Measurements from ENCODE around the gene AZIN2.
"Not testable (repeated sequence)": the region's sequence is repeated elsewhere in the genome, so short reads cannot be mapped to it uniquely, and the experiment has no call there.

AZIN2 gene

DNA sequence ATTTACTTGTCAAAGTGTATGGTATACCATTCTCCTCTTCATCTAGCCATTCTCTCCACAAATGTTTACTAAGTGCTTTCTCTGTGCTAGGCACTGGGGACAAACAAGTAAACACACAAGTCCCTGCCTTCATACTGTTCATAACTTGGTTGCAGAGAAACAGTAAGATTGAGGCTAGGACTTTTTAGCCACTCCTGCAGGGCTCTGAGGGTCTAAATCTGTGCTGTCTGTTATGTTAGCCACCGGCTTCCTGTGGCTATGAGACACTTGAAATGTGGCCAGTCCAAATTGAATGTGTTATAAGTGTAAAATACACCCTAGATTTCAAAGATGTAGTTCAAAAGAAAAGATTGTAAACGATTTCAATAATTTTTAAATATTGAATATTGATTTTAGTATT, 50.2 kb downstream of the AZIN2 start:
- DNase-seq, result no peak

DNA sequence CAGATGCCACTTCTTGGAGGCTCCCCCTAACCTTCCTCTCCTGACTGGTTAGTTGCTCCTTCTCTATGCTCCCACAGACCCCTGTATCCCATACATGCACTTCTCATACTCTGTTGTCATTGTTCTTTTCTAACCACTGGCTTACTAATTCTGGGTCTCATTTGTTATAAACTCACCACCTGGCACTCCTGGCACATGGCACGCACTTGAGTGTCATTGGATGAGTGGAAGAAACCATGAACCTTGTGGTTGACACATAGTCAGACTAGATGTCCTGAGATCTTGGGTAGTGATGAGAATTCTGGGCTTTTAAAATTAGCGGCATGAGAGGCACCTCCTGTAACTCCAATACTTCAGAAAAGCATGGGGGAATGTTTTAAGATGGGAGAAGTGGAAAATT, 51.6 kb downstream of the AZIN2 start:
- no peak for DNase-seq

DNA sequence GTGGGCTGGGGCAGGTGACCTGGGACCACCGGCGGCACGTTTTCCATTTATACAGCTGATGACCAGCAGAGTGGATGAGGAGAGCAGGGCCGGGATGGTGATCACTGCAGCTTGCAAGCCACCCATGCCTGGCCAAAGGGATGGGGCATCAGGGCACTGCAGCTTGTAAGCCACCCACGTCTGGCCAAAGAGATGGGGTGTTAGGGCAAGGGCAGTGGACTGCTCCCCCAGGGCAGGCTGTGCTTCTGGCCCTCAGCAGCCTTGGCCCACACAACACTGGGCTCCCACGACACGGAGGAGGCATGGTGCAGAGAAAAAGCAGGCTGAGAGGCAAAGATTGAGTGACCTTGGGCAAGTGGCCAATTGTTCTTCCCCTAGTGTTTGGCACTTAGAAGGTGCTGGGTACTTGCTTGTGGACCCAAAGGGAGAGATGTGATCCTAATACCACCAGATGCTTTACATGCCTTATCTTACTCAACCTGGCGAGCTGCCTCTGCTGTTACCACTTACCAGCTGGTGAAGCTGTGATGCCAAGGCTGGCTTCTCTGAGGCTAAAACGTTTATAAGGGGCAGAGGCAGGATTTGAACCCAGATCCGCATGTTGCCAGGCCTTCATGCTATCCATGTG, 52.6 kb downstream of the AZIN2 start:
- no peak for DNase-seq

DNA sequence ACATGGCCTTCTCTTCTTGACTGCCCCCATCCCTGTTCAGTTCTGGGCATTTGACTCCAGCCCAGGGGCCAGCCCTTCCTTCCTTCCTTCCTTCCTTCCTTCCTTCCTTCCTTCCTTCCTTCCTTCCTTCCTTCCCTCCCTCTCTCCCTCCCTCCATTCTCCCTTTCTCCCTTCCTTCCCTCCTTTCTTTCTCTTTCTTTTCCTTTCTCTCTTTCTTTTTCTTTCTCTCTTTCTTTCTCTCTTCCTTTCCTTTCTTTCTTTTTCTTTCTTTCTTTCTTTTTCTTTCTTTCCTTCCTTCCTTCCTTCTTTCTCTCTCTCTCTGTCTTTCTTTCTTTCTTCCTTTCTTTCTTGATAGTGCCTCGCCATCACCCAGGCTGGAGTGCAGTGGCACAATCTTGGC, 55.1 kb downstream of the AZIN2 start:
- not testable (repeated sequence) for DNase-seq

DNA sequence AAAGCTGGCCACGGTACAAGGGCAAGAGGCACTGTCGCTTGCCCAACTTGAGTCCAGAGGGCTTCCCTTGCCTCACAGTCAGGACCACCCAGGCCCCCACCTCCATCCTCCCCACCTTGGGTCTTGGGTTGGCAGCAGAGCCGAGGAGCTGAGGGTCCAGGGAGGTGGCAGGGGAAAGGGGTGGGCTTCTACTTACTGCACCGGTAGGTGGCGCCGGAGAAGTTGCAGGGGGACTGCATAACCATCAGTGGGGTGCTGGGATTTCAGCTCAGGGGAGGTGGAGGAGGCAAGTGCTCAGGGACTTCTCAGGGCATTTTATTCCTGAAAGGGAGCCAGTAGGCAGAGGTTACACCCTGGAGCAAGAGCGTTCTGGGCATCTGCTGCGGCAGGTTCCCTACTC, 56.8 kb downstream of the AZIN2 start:
- DNase-seq, result peak; percentile 28

DNA sequence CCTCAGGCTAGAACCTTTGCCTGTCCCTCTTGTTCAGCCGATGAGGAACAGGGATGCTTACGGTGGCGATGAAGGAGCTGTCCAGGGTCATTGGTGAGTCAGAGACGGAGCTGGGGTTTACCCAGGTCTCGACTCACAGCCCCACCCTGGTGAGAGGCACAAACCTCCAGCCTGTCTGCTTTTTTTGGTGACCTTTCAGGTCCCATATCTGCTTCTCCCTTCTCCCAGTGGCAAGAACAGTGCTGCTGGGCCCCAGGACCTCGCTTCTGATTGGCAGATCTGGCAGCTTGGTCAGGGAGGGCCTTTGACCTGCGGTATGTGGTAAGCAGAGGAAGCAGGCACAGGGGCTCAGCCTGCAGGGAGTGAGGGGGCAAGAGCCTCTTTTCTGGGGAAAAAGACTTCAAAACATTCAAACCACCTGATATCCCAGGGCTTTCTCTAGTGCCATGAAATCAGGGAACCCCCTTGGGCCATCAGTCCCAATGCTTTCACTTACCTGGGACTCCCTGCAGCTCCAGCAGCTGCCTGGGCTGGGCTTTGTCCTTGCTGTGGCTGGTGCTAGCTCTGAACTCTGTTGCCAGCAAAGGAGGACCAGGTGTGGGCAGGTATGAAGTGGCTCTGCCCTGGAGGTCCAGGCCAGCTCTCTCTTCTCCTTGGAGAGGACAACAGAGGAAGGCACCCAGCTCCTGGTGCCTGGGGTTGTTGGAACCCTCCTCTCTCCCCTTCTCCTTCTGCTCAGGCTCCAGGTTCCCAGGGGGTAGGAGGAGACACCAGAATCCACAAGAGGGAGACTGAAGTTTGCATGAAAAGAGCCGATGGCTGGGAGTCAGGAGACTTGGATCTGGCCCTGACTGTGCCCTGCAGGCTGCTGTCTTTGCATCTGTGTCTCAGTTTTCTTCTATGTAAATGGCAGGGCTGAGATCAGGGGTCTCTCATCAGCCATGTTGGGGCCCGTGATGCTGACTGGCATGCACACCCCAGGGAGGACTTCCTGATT, 59.5 kb downstream of the AZIN2 start:
- no peak for DNase-seq

DNA sequence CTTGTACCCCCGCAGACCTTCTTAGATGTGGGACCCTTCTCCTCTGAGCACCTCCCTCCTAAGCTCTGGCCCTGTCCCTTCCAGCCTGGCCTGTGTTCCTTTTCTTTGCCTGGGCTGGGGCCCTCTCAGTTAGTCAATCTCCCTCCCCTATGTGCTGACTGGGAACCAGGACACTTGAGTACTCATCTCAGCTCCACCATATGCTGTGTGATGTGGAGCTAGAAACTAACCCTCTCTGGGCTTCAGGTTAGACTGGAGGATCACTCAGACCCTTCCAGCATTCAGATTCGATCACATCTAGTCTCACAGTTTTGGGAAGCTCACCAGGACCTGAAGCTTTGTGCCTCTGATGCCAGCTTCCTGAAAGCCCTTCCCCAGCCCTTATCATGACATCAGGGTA, 60.3 kb downstream of the AZIN2 start:
- DNase-seq, result no peak

DNA sequence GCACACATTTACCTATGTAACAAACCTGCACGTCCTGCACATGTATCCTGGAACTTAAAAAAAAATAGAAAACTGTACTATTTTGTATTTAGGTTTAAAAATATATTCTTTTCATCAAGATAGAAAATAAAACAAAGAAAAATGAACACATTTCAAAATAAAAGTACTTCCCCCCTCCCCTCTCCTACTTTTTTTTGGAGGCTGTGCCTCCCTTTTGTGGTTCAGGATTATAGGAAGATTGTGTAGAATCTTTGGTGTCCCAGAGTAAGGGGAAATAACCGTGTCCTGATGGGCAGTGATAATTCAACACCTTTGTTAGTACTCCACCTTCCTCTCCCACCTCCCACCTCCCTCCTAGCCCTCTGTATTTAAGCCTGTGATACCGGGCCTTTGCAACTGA, 60.8 kb downstream of the AZIN2 start:
- DNase-seq, result no peak

DNA sequence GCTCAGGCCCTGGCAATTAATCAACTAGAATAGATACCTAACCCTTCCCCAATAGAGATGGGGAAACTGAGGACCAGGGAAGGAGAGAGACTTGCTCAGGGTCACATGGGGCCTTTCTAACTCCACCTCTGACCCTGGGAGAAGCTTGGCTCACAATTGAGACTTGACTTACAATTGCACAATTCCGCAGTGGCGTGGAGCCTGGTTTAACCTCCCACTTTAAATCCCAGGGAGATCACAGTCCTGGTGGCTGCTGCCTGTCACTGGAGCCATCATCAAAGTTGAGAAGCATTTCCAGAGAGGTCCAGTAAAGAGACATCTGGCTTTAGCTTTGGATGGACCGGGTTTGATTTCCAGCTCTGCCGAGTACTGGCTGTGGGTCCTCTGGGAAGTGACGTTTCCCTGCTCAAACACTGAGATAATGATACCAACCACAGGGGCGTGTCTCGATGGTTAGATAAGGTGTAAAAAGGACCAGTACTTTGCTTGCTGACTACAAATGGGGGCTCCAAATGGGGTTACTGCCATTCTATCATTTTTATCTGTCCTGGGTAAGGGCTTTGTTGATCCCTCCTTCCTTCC, 61.6 kb downstream of the AZIN2 start:
- no peak for DNase-seq

DNA sequence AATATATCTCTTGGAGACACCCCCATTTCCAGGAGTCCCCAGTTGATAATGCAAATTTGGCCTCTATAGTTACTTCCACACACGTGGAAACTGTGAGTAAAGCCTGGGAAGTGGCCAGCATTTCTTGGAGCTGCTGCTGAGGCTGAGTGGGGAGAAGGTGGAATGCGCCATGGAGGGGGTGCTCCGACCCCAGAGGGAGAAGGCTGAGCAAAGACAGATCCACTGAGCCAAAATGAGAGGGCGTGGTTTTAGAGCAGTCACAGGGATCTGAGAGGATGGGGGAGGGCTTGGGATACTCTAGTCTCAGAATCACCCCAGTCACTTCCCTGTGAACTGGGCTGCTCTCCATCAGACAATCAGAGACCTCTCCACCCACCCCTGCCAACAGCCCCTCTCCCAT, 62.2 kb downstream of the AZIN2 start:
- no peak for DNase-seq

DNA sequence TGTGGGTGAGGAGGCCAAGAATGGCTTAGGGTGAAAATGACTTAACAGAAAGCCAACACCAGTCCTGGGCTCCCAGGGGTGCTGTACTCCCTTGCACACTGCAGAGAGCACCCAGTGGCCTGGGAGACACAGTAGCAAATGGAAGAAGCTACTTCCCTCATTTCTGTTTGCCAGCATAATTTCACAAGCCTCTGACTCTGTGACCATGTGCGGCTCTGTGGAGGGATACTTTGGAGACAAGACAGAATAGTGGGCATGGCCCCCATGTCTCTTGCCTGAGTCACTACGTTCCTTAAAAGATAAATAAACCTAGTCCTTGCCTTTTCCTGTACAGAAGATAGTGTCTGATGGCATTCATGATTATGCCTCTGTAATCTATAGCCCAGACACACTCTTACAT, 62.7 kb downstream of the AZIN2 start:
- DNase-seq, result no peak

DNA sequence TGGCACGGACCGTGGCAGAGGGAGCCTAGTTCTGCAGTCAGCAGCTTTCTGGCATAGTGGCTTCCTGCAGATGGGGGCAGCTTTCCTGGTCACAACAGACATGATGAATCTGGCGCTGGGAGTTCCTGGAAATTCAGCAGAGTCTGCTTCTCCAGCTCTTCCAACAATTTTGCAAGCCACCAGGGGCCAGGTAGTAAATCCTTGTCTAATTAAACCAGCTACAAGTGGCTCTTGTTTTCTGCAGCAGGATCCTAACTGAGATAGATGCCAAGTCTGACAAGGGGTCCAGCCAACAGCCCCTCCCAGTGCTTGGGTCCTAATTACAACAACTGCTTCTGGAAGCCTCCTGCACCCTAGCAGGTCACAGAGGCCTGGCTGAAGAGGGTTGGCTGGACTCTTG, 65.0 kb downstream of the AZIN2 start:
- DNase-seq, result no peak

DNA sequence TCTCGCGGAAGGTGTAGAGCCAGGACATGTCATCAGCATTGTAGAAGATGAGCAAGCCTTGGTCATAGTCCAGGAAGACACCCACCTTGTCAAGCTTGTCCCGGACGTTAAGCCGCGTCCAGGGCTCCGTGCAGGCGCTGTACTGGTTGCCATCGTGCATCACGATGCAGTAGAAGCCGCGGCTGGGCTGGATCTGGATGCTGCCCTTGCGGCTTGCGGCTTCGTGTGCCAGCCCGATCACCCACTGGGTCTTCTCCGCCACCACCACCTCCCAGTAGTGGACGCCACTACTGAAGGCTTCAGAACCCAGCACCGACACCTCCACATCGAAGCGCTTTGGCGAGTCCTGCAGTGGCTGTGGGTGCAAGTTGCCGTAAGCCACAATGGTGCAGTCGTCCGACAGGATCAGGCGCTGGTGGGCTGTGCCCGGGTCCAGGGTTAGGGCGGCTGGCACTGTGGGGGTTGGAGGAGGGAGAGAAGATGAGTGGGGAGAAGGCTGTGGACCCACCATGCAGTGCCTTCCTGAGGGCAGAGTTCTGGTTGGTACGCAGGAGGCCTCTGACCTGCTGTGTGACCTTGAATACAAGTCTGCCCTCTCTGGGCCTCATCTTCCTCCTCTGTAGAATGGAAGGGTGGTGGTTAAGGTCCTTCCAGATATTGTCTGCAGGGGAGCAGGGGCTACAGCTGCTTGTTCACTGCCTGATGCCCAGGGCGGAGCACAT, 66.5 kb downstream of the AZIN2 start:
- DNase-seq, result no peak

DNA sequence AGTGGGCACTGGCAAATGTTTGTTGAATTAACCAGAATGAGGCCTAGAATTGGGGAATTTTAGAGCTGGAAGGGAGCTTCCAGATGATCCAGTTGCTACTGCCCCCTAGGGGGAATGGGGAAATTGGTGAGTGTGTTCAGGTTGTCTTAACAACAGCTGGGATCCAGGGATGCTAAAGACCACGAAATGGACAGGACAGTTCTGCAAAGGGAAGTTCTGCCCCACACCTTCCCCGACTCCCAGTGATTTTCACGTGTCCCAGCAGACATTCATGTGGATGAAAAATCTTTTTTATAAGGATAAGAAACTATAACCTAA, 67.0 kb downstream of the AZIN2 start:
- no peak for DNase-seq

DNA sequence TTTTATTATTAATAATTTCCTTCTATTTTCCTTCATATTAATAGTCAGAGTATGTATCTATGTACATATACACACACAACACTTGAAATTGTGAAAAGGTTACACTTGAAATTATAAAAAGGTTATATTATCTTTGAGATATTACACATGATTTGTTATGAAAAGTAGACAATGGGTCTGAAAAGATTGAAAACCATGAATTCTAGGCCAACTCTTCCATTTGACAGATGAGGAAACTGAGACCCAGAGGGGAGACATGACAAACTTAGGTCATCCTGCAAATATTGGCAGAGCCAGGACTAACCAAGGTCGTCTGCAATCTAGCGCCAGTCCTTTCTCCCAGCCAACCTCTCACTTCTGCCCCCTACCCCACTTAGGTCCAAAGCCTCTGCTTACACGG, 67.7 kb downstream of the AZIN2 start:
- DNase-seq, result no peak

DNA sequence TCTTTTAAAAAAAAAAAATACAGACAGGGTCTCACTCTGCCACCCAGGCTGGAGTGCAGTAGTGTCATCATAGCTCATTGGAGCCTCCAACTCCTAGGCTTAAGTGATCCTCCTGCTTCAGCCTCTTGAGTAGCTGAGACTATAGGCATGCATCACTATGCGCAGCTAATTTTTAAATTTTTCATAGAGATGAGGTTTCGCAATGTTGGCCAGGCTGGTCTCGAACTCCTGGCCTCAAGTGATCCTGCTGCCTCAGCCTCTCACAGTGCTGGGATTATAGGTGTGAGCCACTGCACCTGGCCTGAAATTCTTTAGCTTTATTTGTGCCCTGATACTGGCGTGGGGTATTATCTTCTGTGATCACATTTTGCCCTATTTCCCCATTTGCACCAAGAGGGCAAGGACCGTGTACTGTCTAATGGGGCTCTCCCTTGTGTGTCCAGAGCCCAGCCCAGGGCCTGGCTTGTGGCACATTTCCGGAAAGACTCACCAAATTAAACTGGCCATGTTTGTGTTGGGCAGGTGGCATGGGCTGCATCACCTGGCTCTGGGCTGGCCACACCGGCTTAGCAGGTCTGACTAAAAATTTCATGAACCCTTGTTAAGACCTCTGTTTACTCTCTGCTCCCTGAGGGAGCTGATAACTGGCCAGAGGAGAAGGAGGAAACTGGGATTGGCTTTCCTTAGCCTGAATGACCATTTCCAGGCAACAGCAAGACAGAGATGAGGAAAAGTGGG, 68.7 kb downstream of the AZIN2 start:
- DNase-seq, result no peak

DNA sequence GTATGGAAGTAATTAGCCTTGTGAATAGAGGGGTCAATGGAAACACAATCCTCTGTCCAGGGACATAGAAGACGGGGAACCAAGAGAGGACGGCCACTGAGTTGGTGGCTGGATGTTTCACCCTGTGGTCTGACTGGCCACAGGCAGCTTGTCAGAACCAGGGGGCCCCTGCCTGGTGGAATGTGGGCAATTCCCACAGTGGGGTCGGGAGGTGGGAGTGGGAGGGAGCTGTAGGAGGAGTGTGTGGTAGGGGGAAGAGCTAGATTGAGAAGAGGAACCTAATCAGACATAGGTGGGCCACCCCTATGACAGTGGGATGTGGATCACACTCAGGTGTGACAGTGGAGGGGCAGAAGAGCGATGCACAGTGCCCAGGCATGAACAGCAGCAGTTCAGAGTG, 69.6 kb downstream of the AZIN2 start:
- DNase-seq, result no peak

DNA sequence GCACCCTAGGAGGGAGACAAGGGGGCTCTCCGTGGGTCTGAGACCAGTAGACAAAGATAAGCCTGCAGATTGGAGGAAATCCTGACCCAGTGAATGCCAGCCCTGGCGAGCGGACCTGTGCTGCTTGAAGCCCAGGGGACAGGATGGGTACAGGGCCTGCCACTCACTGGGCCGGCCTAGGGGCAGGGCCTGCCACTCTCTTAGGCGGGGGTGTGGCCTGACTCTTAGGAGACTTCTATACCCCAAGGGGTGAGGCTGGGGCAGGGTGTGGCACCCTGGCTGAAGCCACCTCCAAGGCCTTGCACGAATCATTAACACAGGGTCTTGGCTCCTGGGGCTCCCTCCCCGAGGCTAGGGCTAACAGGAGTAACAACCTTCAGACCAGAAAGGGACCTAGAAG, 70.2 kb downstream of the AZIN2 start:
- DNase-seq, result no peak

DNA sequence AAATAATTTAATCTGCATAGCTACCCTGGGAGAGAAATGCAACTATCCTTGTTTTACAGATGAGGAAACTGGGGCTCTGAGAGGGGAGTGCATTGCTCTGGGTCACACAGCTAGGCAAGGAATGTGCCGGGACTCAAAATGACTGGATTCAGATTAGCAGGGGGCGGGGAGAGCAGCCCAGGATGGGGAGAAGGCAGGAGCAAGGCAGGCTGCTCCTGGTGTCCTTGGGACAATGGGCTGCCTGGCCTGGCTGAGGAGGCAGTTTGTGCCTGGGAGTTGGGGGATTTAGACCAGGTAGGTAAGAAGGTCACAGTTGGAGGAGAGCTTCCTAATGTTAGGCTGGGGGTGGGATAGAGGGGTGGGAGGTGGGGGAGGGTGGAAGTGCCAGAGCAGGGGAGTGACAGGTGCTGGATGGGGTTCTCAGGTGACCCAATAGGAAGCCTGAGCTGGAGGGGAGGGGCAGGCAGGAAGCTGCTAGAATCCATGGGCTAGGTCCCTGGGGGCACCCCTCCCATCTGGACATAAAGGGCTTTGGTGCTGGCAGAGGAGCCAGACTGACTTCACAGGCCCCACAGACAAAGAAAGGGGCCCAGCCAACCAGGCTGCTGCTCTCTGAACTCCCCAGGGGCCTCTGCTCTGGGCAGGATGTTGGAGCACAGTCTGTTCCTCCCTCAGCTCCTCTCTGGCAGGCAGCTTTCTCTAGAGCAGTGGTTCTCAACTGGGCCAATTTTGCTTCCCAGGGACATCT, 71.9 kb downstream of the AZIN2 start:
- DNase-seq, result no peak

DNA sequence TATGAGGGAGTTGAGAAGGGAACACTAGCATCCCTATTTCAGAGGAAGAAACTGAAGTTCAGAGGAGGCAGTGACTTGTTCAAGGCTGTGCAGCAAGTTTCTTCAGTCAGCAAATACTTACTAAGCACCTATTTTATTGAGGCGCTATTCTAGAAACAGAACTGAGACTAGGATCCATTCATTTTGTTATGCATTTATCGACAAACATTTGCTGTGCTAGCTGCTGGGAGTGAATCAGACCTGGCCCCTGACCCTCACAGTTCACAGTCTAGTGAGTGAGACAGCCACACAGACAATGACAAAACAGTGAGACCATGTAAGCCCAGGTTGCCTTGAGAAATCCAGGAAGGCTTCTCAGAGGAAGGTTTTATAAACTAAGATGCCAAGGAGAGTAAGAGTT, 72.7 kb downstream of the AZIN2 start:
- DNase-seq, result no peak

DNA sequence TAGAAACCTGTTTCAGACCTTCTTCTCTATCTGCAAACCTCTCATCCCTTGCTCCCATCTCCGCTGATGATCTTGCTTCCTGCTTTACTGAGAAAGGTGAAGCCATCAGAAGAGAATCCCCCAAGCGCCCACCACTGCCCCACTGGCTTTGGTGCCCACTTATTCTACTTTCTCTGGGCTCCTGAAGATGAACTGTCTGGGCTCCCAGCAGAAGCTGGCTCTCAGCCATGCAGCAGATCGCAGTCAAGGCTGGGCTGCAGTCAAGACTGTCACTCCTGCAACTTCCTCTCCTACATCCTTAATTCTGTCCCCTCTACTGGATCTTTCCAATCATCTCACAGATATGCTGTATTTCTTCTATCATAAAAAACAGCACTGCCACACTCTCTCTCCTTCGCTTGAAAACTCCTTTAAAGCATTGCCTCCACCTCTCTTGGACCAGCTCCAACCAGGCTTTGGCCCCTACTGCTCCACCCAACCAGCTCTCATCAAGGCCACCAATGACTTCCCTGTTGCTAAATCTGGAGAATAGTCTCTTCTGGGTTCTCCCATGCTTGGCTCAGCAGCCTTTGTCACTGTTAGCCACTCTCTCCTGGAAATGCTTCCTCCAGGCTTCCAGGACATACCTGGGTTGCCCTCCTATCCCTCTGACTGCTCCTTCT, 75.1 kb downstream of the AZIN2 start:
- DNase-seq, result no peak

DNA sequence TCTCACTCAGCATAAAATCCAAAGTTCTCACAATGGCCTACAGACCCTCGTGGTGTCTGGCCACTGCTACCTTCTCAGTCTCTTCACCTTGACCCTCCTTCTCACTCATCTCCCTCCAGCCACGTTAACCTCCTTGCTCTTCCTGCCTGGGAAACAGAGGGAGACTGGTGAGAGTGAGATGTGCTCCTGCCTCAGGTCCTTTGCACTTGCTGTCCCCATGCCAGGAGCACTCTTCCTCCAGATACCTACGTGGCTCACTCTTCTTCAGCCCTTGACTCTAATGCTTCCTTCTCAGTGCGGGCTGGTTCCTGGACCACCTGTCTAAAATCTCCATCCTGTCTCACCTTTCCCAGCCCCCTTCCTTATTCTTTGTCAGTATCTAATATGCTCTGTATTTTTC, 76.2 kb downstream of the AZIN2 start:
- no peak for DNase-seq
